Stomach (tissue), 4 donors: ENCODE results near the gene NAGPA.

Source experiments
- POLR2A ChIP-seq, 4 donors: fragments of 450-650 bp; IDR thresholded peaks; one replicate each; pipeline ENCODE4 v1.6.1; 2016; ENCODE audit warnings: antibody characterized with exemption in 4 of 4, control low read depth in 2 of 4, mild to moderate bottlenecking in 1 of 4, moderate library complexity in 1 of 4
- POLR2AphosphoS5 ChIP-seq, 3 donors: sonication (generic); formaldehyde crosslinking; IDR thresholded peaks; one replicate each; pipeline ENCODE4 v1.6.1; 2016; ENCODE audit warnings: antibody characterized with exemption in 3 of 3
- TF ChIP-seq, protein P1 (sequence below), 7 experiments: fragments of 450-650 bp in 4 of 7; fragments of 200-600 bp in 3 of 7; sonication (generic) in 3 of 7; IDR thresholded peaks; one replicate each; pipeline ENCODE4 v1.5.1; 2016 to 2019; ENCODE audit warnings: antibody characterized with exemption in 7 of 7, control low read depth in 2 of 7, mild to moderate bottlenecking in 1 of 7

DNA sequence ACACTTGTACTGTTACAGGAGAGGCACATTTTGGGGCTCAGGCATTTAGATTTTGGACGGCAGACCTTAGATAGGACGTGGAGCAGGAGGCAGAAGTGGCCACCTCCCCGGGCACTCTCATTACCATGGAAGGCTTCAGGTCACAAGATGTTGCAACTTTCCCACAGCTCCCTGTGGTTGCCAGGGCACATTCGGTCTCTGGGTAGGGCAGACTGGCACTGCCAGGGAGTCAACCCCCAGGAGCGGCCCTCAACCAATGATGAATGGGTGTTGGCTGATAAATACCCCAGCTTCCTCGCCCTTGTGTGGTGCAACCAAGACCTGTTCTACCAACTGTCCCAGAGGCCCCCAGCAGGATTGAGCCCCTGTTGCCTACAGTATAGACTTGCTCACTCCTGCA, 11.2 kb downstream of the NAGPA start:
- TF ChIP-seq, protein P1, sequence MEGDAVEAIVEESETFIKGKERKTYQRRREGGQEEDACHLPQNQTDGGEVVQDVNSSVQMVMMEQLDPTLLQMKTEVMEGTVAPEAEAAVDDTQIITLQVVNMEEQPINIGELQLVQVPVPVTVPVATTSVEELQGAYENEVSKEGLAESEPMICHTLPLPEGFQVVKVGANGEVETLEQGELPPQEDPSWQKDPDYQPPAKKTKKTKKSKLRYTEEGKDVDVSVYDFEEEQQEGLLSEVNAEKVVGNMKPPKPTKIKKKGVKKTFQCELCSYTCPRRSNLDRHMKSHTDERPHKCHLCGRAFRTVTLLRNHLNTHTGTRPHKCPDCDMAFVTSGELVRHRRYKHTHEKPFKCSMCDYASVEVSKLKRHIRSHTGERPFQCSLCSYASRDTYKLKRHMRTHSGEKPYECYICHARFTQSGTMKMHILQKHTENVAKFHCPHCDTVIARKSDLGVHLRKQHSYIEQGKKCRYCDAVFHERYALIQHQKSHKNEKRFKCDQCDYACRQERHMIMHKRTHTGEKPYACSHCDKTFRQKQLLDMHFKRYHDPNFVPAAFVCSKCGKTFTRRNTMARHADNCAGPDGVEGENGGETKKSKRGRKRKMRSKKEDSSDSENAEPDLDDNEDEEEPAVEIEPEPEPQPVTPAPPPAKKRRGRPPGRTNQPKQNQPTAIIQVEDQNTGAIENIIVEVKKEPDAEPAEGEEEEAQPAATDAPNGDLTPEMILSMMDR (IDR thresholded peaks at IDR 0.05), result no peak
- no peak for TF ChIP-seq POLR2A (IDR thresholded peaks at IDR 0.05)
- TF ChIP-seq POLR2AphosphoS5 (IDR thresholded peaks at IDR 0.05), result no peak
